Naive thymus-derived CD4-positive, alpha-beta T cell (primary cell): Measurements from ENCODE around the gene TYW1B. TPM values are rescaled to one million over a fixed set of nuclear protein-coding genes. Genes with fewer than 3 reads are reported as not detected.
"Not testable (repeated sequence)": the region's sequence is repeated elsewhere in the genome, so short reads cannot be mapped to it uniquely, and the experiment has no call there.

Source experiments
- ATAC-seq: fragments of 150-1000 bp; cut with Tn5 transposase; 2 replicates; pipeline ENCODE4 v1.10.0; 2021; ENCODE audit warnings: mild to moderate bottlenecking, moderate library complexity
- CTCF ChIA-PET: fragments of 350-600 bp; sonication (Branson Sonifier 250); formaldehyde crosslinking; loops from one replicate; lab custom pipeline; 2021; ENCODE audit warnings: antibody characterized with exemption; lab: Charles Lee
- POLR2A ChIA-PET: fragments of 350-600 bp; sonication (Branson Sonifier 250); formaldehyde crosslinking; loops from one replicate; lab custom pipeline; 2021; ENCODE audit warnings: antibody characterized with exemption, inconsistent platforms; lab: Charles Lee
- DNase-seq, 9 donors: peaks; one replicate each; pipeline versions ENCODE4 v3.0.0 to v3.0.0-alpha.2; 2020 to 2022; ENCODE audit warnings: mixed read lengths in 1 of 9
- H3K27ac ChIP-seq: one replicate; pipeline ENCODE4 v1.7.0; 2013; ENCODE audit warnings: mild to moderate bottlenecking, low read depth, low read length, moderate library complexity
- H3K27me3 ChIP-seq, 2 donors: one replicate each; pipeline ENCODE4 v1.7.0; 2013; ENCODE audit warnings: low read length in 2 of 2, mild to moderate bottlenecking in 2 of 2, moderate library complexity in 2 of 2; ENCODE audit not compliant: control insufficient read depth in 2 of 2, insufficient read depth in 2 of 2
- H3K36me3 ChIP-seq, 3 experiments: 1 replicate in 2 of 3; 2 replicates in 1 of 3; pipeline ENCODE4 v1.7.0; 2013; ENCODE audit warnings: low read length in 3 of 3, mild to moderate bottlenecking in 3 of 3, moderate library complexity in 1 of 3; ENCODE audit not compliant: insufficient read depth in 3 of 3, control insufficient read depth in 2 of 3
- H3K4me1 ChIP-seq, 2 donors: one replicate each; pipeline ENCODE4 v1.7.0; 2013; ENCODE audit warnings: low read length in 2 of 2, mild to moderate bottlenecking in 2 of 2, moderate library complexity in 1 of 2; ENCODE audit not compliant: control insufficient read depth in 2 of 2, insufficient read depth in 2 of 2
- H3K4me3 ChIP-seq: 2 replicates; pipeline ENCODE4 v1.7.0; 2013; ENCODE audit warnings: mild to moderate bottlenecking, low read length
- H3K9me3 ChIP-seq, 3 experiments: 1 replicate in 2 of 3; 2 replicates in 1 of 3; pipeline ENCODE4 v1.7.0; 2013; ENCODE audit warnings: low read length in 3 of 3; ENCODE audit not compliant: control insufficient read depth in 2 of 3
- H3K27ac Mint-ChIP-seq, 9 donors: one replicate each; pipeline ENCODE4 v1.8.0; 2020 to 2022; ENCODE audit warnings: mixed read lengths in 9 of 9, mild to moderate bottlenecking in 8 of 9, moderate library complexity in 5 of 9, inconsistent platforms in 2 of 9
- H3K27me3 Mint-ChIP-seq, 5 donors: one replicate each; pipeline ENCODE4 v1.8.0; 2021 to 2022; ENCODE audit warnings: mixed read lengths in 5 of 5, mild to moderate bottlenecking in 1 of 5
- H3K36me3 Mint-ChIP-seq, 5 donors: one replicate each; pipeline ENCODE4 v1.8.0; 2020 to 2022; ENCODE audit warnings: mixed read lengths in 5 of 5, mild to moderate bottlenecking in 3 of 5, inconsistent platforms in 1 of 5
- H3K4me1 Mint-ChIP-seq, 7 donors: one replicate each; pipeline ENCODE4 v1.8.0; 2020 to 2022; ENCODE audit warnings: mixed read lengths in 7 of 7, mild to moderate bottlenecking in 3 of 7, inconsistent platforms in 1 of 7
- H3K4me3 Mint-ChIP-seq, 10 donors: one replicate each; pipeline ENCODE4 v1.8.0; 2020 to 2022; ENCODE audit warnings: mild to moderate bottlenecking in 10 of 10, mixed read lengths in 10 of 10, moderate library complexity in 6 of 10, inconsistent platforms in 2 of 10
- H3K9me3 Mint-ChIP-seq, 11 donors: one replicate each; pipeline ENCODE4 v1.8.0; 2020 to 2022; ENCODE audit warnings: mixed read lengths in 11 of 11, mild to moderate bottlenecking in 4 of 11, inconsistent platforms in 1 of 11, moderate library complexity in 1 of 11
- intact Hi-C, 2 donors: fragments of 100-400 bp; cut with micrococcal nuclease; formaldehyde crosslinking; loops; one replicate each; pipeline ENCODE4 v1.15.1; 2023
- polyA plus RNA-seq, 2 donors: library from polyadenylated mRNA; unstranded; fragments of 300-500 nt; fragmentation: Illumina TruSeq; gene quantifications; one replicate each; pipeline ENCODE4 v1.2.3, GENCODE V29; 2021
- total RNA-seq, 6 experiments: library from RNA in 5 of 6; stranded (reverse) in 5 of 6; gene quantifications; 1 replicate in 5 of 6; 2 replicates in 1 of 6; pipeline ENCODE4 v1.2.3 and lab custom pipeline; 2021 to 2026

TYW1B gene
- total and polyA plus RNA-seq, 7 experiments from 2014 or later, result 1.2 to 8.2 (median 5.4) TPM

DNA sequence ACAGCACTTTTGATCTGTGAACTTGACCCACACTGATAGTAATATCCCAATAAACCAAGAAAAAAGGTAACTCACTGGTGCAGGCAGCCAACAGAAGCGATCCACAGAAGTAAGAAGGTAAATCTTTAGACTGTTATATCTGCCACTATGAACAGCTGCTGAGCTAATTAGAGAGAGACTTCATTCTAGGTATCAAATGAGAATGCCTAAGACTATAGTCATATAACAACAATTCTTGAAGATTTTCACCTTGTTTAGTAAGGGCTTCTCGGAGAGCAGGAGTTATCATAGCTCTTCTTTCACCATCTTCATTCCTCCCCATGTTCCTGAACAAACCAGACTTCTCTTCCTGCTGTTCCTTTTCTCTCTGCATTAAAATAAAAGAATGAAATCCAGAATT, 50.8 kb downstream of the TYW1B start:
- H3K27ac Mint-ChIP-seq, H3K4me3 Mint-ChIP-seq, H3K4me1 Mint-ChIP-seq, DNase-seq, ATAC-seq, H3K27me3 ChIP-seq, intact Hi-C loops, H3K4me3 ChIP-seq, H3K9me3 ChIP-seq, H3K36me3 ChIP-seq, H3K27me3 Mint-ChIP-seq, CTCF ChIA-PET, H3K4me1 ChIP-seq, POLR2A ChIA-PET, H3K27ac ChIP-seq: not testable (repeated sequence)
- Mint-ChIP-seq H3K36me3 (peaks cover 6 to 50% (median 37%) of the 10 kb centered on the region in 5 donors), H3K9me3 (peaks cover 0 to 15% (median 8%) of the 10 kb centered on the region in 11 donors)

DNA sequence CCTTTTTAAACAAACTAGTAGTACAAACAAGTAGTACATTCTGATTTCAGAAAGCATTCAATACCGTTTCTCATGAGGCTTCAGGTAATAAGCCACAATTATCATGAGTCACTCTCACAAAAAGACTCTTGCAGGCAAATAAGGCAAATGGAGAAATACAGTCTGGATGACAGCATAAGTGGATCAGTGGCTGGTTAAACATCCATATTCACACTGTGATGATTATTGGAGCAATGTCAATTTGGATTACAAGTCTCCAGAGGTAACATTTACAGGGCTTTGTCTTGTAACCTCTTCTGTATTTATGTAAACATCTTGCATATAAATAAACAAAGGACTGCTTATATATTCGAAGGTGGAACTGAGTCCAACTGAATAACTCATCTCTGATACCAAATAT, 55.4 kb downstream of the TYW1B start:
- POLR2A ChIA-PET, H3K4me1 ChIP-seq, H3K4me1 Mint-ChIP-seq, H3K27me3 ChIP-seq, CTCF ChIA-PET, H3K27me3 Mint-ChIP-seq, ATAC-seq, H3K4me3 ChIP-seq, H3K4me3 Mint-ChIP-seq, H3K27ac Mint-ChIP-seq, H3K9me3 ChIP-seq, intact Hi-C loops, H3K36me3 ChIP-seq, H3K27ac ChIP-seq, DNase-seq: not testable (repeated sequence)
- Mint-ChIP-seq H3K36me3 (peaks cover 8 to 68% (median 48%) of the 10 kb centered on the region in 5 donors), H3K9me3 (peaks cover 0 to 15% (median 8%) of the 10 kb centered on the region in 11 donors)

GRCh38 chr7:72766994-72767393, 61.0 kb downstream of the TYW1B start:
- H3K36me3 ChIP-seq, CTCF ChIA-PET, H3K27me3 ChIP-seq, H3K9me3 ChIP-seq, H3K4me1 Mint-ChIP-seq, H3K27me3 Mint-ChIP-seq, DNase-seq, H3K4me1 ChIP-seq, H3K4me3 Mint-ChIP-seq, ATAC-seq, intact Hi-C loops, H3K27ac ChIP-seq, H3K27ac Mint-ChIP-seq, POLR2A ChIA-PET, H3K4me3 ChIP-seq: not testable (repeated sequence)
- Mint-ChIP-seq H3K36me3 (peaks cover 6 to 51% (median 41%) of the 10 kb centered on the region in 5 donors), H3K9me3 (peaks cover 0 to 13% (median 6%) of the 10 kb centered on the region in 11 donors)

DNA sequence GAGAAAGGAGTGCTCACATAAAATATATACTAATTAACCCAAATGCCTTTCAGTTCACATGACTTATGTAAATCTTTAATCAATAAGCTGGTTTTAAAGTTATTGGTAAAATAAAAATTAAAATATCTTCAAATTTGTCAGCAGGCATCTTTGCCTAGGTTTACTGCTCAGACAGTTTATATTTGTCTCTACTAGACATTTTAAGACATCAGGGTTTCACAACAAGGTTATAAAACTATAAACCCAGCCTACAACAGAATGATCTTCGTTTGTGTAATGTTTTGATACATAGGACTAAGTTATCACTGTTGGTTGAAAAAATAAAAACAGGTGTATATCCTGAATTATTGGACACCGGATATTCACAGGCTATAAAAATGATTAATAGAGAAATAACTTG, 67.4 kb downstream of the TYW1B start:
- Histone ChIP-seq H3K4me1 (no peaks in the 10 kb centered on the region), H3K4me3 (no peak overlapping the region), H3K9me3 (peaks cover 0 to 11% (median 0%) of the 10 kb centered on the region in 3 experiments), H3K27ac (no peak overlapping the region), H3K27me3 (no peaks in the 10 kb centered on the region), H3K36me3 (no peaks in the 10 kb centered on the region)
- CTCF ChIA-PET, result interaction anchor here (0.8 kb wide), 1 partner anchor 1131 kb away, joined by 3 read pairs; no protein-coding TSS in a partner anchor
- peaks cover 0 to 54% (median 22%) of the 10 kb centered on the region in 11 donors for H3K9me3 Mint-ChIP-seq
- intact Hi-C loops, result no loop called here
- peaks cover 6 to 64% (median 51%) of the 10 kb centered on the region in 5 donors for H3K36me3 Mint-ChIP-seq
- no peak overlapping the region for H3K4me3 Mint-ChIP-seq
- peaks cover 0 to 3% (median 0%) of the 10 kb centered on the region in 7 donors for H3K4me1 Mint-ChIP-seq
- H3K27ac Mint-ChIP-seq, result no peak overlapping the region
- DNase-seq, result no peak
- no peaks in the 10 kb centered on the region for H3K27me3 Mint-ChIP-seq
- POLR2A ChIA-PET, result interaction anchor here (0.7 kb wide), 1 partner anchor 34 kb away, joined by 3 read pairs; no protein-coding TSS in a partner anchor
- no peak for ATAC-seq

DNA sequence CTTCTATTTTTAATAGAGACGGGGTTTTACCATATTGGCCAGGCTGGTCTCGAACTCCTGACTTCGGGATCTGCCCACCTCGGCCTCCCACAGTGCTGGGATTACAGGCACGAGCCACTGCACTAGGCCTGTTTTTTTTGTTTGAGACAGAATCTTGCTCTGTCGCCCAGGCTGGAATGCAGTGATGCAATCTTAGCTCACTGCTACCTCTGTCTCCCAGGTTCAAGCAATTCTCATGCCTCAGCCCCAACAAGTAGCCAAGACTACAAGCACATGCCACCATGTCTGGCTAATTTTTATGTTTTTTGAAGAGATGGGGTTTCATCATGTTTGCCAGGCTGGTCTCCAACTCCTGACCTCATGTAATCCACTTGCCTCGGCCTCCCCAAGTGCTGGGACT, 73.7 kb downstream of the TYW1B start:
- H3K27ac Mint-ChIP-seq, result no peak overlapping the region
- Histone ChIP-seq H3K27me3 (no peaks in the 10 kb centered on the region), H3K27ac (no peak overlapping the region), H3K4me1 (no peaks in the 10 kb centered on the region), H3K36me3 (no peaks in the 10 kb centered on the region), H3K9me3 (peaks cover 0 to 5% (median 0%) of the 10 kb centered on the region in 3 experiments), H3K4me3 (no peak overlapping the region)
- POLR2A ChIA-PET, result no interaction called here
- H3K4me3 Mint-ChIP-seq, result no peak overlapping the region
- no peak for DNase-seq
- peaks cover 0 to 4% (median 0%) of the 10 kb centered on the region in 7 donors for H3K4me1 Mint-ChIP-seq
- no peaks in the 10 kb centered on the region for H3K27me3 Mint-ChIP-seq
- peaks cover 0 to 20% (median 11%) of the 10 kb centered on the region in 11 donors for H3K9me3 Mint-ChIP-seq
- CTCF ChIA-PET, result no interaction called here
- intact Hi-C loops, result no loop called here
- no peak for ATAC-seq
- H3K36me3 Mint-ChIP-seq, result peaks cover 7 to 66% (median 50%) of the 10 kb centered on the region in 5 donors

- no peak overlapping the region for H3K27ac Mint-ChIP-seq
- peaks cover 0 to 4% (median 0%) of the 10 kb centered on the region in 7 donors for H3K4me1 Mint-ChIP-seq
- Histone ChIP-seq H3K27me3 (no peaks in the 10 kb centered on the region), H3K36me3 (no peaks in the 10 kb centered on the region), H3K9me3 (peaks cover 0 to under 1% (median 0%) of the 10 kb centered on the region in 3 experiments), H3K27ac (no peak overlapping the region), H3K4me3 (no peak overlapping the region), H3K4me1 (no peaks in the 10 kb centered on the region)
- intact Hi-C loops, result no loop called here
- POLR2A ChIA-PET, result no interaction called here
- H3K36me3 Mint-ChIP-seq, result peaks cover 7 to 62% (median 45%) of the 10 kb centered on the region in 5 donors
- CTCF ChIA-PET, result no interaction called here
- H3K27me3 Mint-ChIP-seq, result no peaks in the 10 kb centered on the region
- peaks cover 0 to 15% (median 6%) of the 10 kb centered on the region in 11 donors for H3K9me3 Mint-ChIP-seq
- DNase-seq (no peak), ATAC-seq (no peak)
- H3K4me3 Mint-ChIP-seq, result no peak overlapping the region
These were observed 74.2 kb downstream of the TYW1B start for GRCh38 chr7:72753781-72754180.

DNA sequence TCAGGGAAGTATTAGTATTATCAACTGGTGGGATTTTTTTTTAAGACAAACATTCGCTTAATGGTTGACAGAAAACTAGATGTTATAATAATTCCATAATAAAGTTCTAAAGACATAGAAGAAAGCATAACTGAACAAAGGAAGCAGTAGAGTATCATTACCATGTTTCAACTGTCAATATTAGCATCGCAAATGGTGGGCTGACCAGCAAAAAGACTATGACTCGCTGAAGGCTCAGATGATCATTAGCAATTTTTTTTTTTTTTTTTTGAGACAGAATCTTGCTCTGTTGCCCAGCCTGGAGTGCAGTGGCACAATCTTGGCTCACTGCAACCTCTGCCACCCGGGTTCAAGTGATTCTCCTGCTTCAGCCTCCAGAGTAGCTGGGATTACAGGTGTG, 74.8 kb downstream of the TYW1B start:
- not testable (repeated sequence) for H3K4me1 Mint-ChIP-seq

More for the DNA sequence above, 74.8 kb downstream of the TYW1B start:
- intact Hi-C loops, H3K4me1 ChIP-seq, DNase-seq, H3K27ac Mint-ChIP-seq, H3K36me3 ChIP-seq, ATAC-seq, H3K27me3 Mint-ChIP-seq, POLR2A ChIA-PET, H3K27me3 ChIP-seq, H3K4me3 Mint-ChIP-seq, H3K9me3 ChIP-seq, H3K27ac ChIP-seq, H3K9me3 Mint-ChIP-seq, H3K4me3 ChIP-seq, CTCF ChIA-PET: not testable (repeated sequence)
- H3K36me3 Mint-ChIP-seq, result peaks cover 7 to 58% (median 39%) of the 10 kb centered on the region in 5 donors
